ENCODE data around the gene NFKB1.

GRCh38 chr4:102665527-102665926, 164.4 kb downstream of the NFKB1 start:
- TF ChIP-seq POLR2A (IDR thresholded peaks at IDR 0.05; ENCODE audit: low read depth) = no peak
- no peak for TF ChIP-seq CTCF (IDR thresholded peaks at IDR 0.05)

Data from esophagus muscularis mucosa (tissue), 3 donors.